Neutrophil (primary cell): ENCODE results near the gene LRRK1.

Experiments
- H3K27ac ChIP-seq: fragments of 200-600 bp; sonication (generic); 2 replicates; pipeline ENCODE4 v1.5.1; 2016; ENCODE audit warnings: mild to moderate bottlenecking, moderate library complexity
- H3K27me3 ChIP-seq: fragments of 200-600 bp; sonication (generic); 2 replicates; pipeline ENCODE4 v1.6.0; 2016; ENCODE audit warnings: mild to moderate bottlenecking
- H3K36me3 ChIP-seq: fragments of 200-600 bp; sonication (generic); 2 replicates; pipeline ENCODE4 v1.5.1; 2017
- H3K4me1 ChIP-seq, 2 experiments: fragments of 200-600 bp in 1 of 2; sonication (generic) in 1 of 2; 1 replicate in 1 of 2; 2 replicates in 1 of 2; pipeline versions ENCODE4 v1.5.1 to v1.6.1; 2013 to 2016; ENCODE audit warnings: low read depth in 1 of 2, low read length in 1 of 2, mild to moderate bottlenecking in 1 of 2, moderate library complexity in 1 of 2; ENCODE audit not compliant: control insufficient read depth in 1 of 2, insufficient read depth in 1 of 2
- H3K4me3 ChIP-seq, 2 experiments: fragments of 200-600 bp in 1 of 2; sonication (generic) in 1 of 2; 1 replicate in 1 of 2; 2 replicates in 1 of 2; pipeline ENCODE4 v1.5.1; 2013 to 2016; ENCODE audit warnings: low read depth in 1 of 2, low read length in 1 of 2, mild to moderate bottlenecking in 1 of 2, moderate library complexity in 1 of 2
- H3K9me3 ChIP-seq: fragments of 200-600 bp; sonication (generic); 2 replicates; pipeline ENCODE4 v1.5.1; 2016
- CTCF ChIP-seq: fragments of 200-600 bp; sonication (generic); IDR thresholded peaks from 2 replicates; pipeline ENCODE4 v1.5.1; 2016; ENCODE audit warnings: antibody characterized with exemption

The LRRK1 gene

GRCh38 chr15:100975043-100975442 is 55.9 kb downstream of the LRRK1 start:
- peaks cover 5 to 10% of the 10 kb centered on the region in 2 experiments for H3K4me1 ChIP-seq
- H3K27me3 ChIP-seq: peaks cover 34% of the 10 kb centered on the region
- H3K36me3 ChIP-seq: peaks cover 23% of the 10 kb centered on the region
- no peaks in the 10 kb centered on the region for H3K9me3 ChIP-seq
- no peak overlapping the region for H3K4me3 ChIP-seq
- TF ChIP-seq CTCF: no peak
- H3K27ac ChIP-seq: no peak overlapping the region

GRCh38 chr15:100980410-100981046 is 61.4 kb downstream of the LRRK1 start:
- Histone ChIP-seq H3K36me3 (peaks cover 46% of the 10 kb centered on the region), H3K4me1 (no peaks in the 10 kb centered on the region)

DNA sequence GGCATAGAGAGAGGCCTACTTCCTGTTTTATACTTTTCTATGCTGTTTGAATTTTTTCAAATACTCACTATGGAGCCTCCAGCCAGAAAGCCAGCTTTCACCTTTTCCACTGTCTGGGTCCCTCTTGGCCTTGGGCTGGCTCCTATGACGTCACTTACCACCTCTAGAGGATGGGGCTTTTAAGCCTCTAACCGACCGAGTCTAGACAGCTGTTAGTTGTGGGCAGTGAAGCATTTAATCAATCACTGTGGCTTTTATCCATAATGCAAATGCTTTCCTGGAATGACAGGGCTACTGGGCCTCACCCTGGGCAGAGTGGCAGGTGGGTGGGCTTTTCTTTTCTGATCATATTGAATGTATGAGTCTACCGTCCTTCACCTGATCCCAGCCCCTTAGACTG is 61.9 kb downstream of the LRRK1 start:
- Histone ChIP-seq H3K27ac (no peak overlapping the region), H3K4me1 (no peaks in the 10 kb centered on the region), H3K36me3 (peaks cover 49% of the 10 kb centered on the region), H3K27me3 (no peaks in the 10 kb centered on the region), H3K4me3 (no peak overlapping the region), H3K9me3 (no peaks in the 10 kb centered on the region)
- TF ChIP-seq CTCF: no peak

More at GRCh38 chr15:100980410-100981046, 61.4 kb downstream of the LRRK1 start:
- Histone ChIP-seq H3K9me3 (no peaks in the 10 kb centered on the region), H3K27me3 (no peaks in the 10 kb centered on the region), H3K27ac (no peak overlapping the region), H3K4me3 (no peak overlapping the region)
- no peak for TF ChIP-seq CTCF

GRCh38 chr15:100983221-100983620 is 64.1 kb downstream of the LRRK1 start:
- H3K4me1 ChIP-seq: no peaks in the 10 kb centered on the region
- no peak overlapping the region for H3K27ac ChIP-seq
- H3K36me3 ChIP-seq: peaks cover 63% of the 10 kb centered on the region
- no peaks in the 10 kb centered on the region for H3K27me3 ChIP-seq
- H3K4me3 ChIP-seq: no peak overlapping the region
- H3K9me3 ChIP-seq: no peaks in the 10 kb centered on the region
- no peak for TF ChIP-seq CTCF

DNA sequence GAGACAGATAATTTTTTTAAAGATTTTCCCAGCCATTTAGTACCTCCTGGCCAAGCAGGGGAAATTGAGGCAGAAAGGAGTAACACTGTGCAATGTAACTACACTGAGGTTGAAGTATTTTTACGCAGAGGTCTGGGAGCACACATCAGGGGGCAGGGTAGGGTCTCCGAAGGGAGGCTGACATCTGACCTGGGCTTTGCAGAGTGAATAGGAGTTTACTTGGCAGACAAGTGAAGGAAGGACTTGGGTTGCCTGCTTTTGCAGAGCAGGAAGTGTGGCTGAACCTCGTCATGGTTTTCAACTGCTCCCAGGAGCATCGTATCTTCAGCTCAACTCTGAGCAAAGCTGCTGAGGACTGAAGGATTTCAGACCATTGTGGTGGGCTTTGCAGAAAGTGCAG is 66.2 kb downstream of the LRRK1 start:
- H3K27ac ChIP-seq: no peak overlapping the region
- peaks cover 84% of the 10 kb centered on the region for H3K36me3 ChIP-seq
- H3K27me3 ChIP-seq: no peaks in the 10 kb centered on the region
- no peaks in the 10 kb centered on the region for H3K4me1 ChIP-seq
- H3K9me3 ChIP-seq: no peaks in the 10 kb centered on the region
- TF ChIP-seq CTCF: no peak
- no peak overlapping the region for H3K4me3 ChIP-seq
